Neural progenitor cell (in vitro differentiated cells): ENCODE results near the gene RLBP1. TPM values are rescaled to one million over a fixed set of nuclear protein-coding genes. Genes with fewer than 3 reads are reported as not detected.

Experiments used
- DNase-seq: peaks from one replicate; pipeline ENCODE4 v3.0.0-alpha.2; 2016; ENCODE audit warnings: low spot score
- H2AFZ ChIP-seq: fragments of 200-600 bp; sonication (generic); replicated peaks from 2 replicates; pipeline ENCODE4 v1.6.1; 2016; ENCODE audit warnings: antibody characterized with exemption
- H3F3A ChIP-seq: fragments of 200-600 bp; sonication (generic); 2 replicates; pipeline ENCODE4 v1.6.1; 2016; ENCODE audit warnings: antibody characterized with exemption, low read depth
- H3K27ac ChIP-seq: fragments of 200-600 bp; sonication (generic); 2 replicates; pipeline ENCODE4 v1.5.1; 2016; ENCODE audit warnings: mild to moderate bottlenecking
- H3K27me3 ChIP-seq: fragments of 200-600 bp; sonication (generic); 2 replicates; pipeline ENCODE4 v1.6.1; 2016; ENCODE audit warnings: mild to moderate bottlenecking, moderate library complexity
- H3K36me3 ChIP-seq: fragments of 200-600 bp; sonication (generic); 2 replicates; pipeline ENCODE4 v1.5.1; 2016
- H3K4me1 ChIP-seq: fragments of 200-600 bp; sonication (generic); 2 replicates; pipeline ENCODE4 v1.6.1; 2016; ENCODE audit warnings: mixed run types
- H3K4me2 ChIP-seq: fragments of 200-600 bp; sonication (generic); 2 replicates; pipeline ENCODE4 v1.6.1; 2016
- H3K4me3 ChIP-seq: fragments of 200-600 bp; sonication (generic); 2 replicates; pipeline ENCODE4 v1.5.1; 2016
- H3K79me2 ChIP-seq: fragments of 200-600 bp; sonication (generic); 2 replicates; pipeline ENCODE4 v1.6.1; 2016; ENCODE audit warnings: low read depth
- H3K9ac ChIP-seq: fragments of 200-600 bp; sonication (generic); 2 replicates; pipeline ENCODE4 v1.6.1; 2016
- H3K9me3 ChIP-seq: fragments of 200-600 bp; sonication (generic); 2 replicates; pipeline ENCODE4 v1.5.1; 2016; ENCODE audit warnings: low read depth
- H4K20me1 ChIP-seq: fragments of 200-600 bp; sonication (generic); 2 replicates; pipeline ENCODE4 v1.6.1; 2016; ENCODE audit warnings: low read depth
- H3K27ac Mint-ChIP-seq: 3 replicates; pipeline ENCODE4 v1.8.0; 2021; ENCODE audit warnings: mixed read lengths
- H3K27me3 Mint-ChIP-seq: 2 replicates; pipeline ENCODE4 v1.8.0; 2022; ENCODE audit warnings: low read depth, mild to moderate bottlenecking, inconsistent platforms, moderate library complexity, mixed read lengths; ENCODE audit not compliant: insufficient read depth
- H3K36me3 Mint-ChIP-seq: 3 replicates; pipeline ENCODE4 v1.8.0; 2021; ENCODE audit warnings: mixed read lengths
- H3K4me1 Mint-ChIP-seq: 3 replicates; pipeline ENCODE4 v1.8.0; 2021; ENCODE audit warnings: mixed read lengths
- H3K4me3 Mint-ChIP-seq: 3 replicates; pipeline ENCODE4 v1.8.0; 2021; ENCODE audit warnings: mild to moderate bottlenecking, moderate library complexity, mixed read lengths
- H3K9me3 Mint-ChIP-seq: 3 replicates; pipeline ENCODE4 v1.8.0; 2020; ENCODE audit warnings: mixed read lengths
- EZH2 ChIP-seq: fragments of 200-600 bp; sonication (generic); IDR thresholded peaks from 2 replicates; pipeline ENCODE4 v1.6.1; 2017; ENCODE audit warnings: antibody characterized with exemption, mild to moderate bottlenecking, moderate library complexity
- EZH2phosphoT487 ChIP-seq: fragments of 200-600 bp; sonication (generic); IDR thresholded peaks from 2 replicates; pipeline ENCODE4 v1.6.1; 2017; ENCODE audit warnings: antibody characterized with exemption
- total RNA-seq: library from RNA; depleted of rRNA; stranded (reverse); fragments of >200 nt; gene quantifications from 2 replicates; pipeline ENCODE4 v1.2.3, GENCODE V29; 2015; ENCODE audit warnings: low replicate concordance
- TF ChIP-seq, protein P1 (sequence below): fragments of 200-600 bp; sonication (generic); IDR thresholded peaks from 2 replicates; pipeline ENCODE4 v1.5.1; 2017; ENCODE audit warnings: antibody characterized with exemption, mild to moderate bottlenecking

The RLBP1 gene
- total RNA-seq, 1 donor from 2014 or later, result 2.6 TPM

- H3K4me3 ChIP-seq, result no peak overlapping the region
- DNase-seq, result no peak
- no peak overlapping the region for H3K4me2 ChIP-seq
- no peaks in the 10 kb centered on the region for H3K9me3 ChIP-seq
- H3K4me3 Mint-ChIP-seq, result no peak overlapping the region
- H3K36me3 ChIP-seq, result no peaks in the 10 kb centered on the region
- no peaks in the 10 kb centered on the region for H3F3A ChIP-seq
- H3K4me1 Mint-ChIP-seq, result no peaks in the 10 kb centered on the region
- no peak overlapping the region for H3K27ac Mint-ChIP-seq
- H3K9ac ChIP-seq, result no peak overlapping the region
- peaks cover 2% of the 10 kb centered on the region for H3K27me3 Mint-ChIP-seq
- TF ChIP-seq EZH2 (no peak), EZH2phosphoT487 (no peak)
- TF ChIP-seq, protein P1, sequence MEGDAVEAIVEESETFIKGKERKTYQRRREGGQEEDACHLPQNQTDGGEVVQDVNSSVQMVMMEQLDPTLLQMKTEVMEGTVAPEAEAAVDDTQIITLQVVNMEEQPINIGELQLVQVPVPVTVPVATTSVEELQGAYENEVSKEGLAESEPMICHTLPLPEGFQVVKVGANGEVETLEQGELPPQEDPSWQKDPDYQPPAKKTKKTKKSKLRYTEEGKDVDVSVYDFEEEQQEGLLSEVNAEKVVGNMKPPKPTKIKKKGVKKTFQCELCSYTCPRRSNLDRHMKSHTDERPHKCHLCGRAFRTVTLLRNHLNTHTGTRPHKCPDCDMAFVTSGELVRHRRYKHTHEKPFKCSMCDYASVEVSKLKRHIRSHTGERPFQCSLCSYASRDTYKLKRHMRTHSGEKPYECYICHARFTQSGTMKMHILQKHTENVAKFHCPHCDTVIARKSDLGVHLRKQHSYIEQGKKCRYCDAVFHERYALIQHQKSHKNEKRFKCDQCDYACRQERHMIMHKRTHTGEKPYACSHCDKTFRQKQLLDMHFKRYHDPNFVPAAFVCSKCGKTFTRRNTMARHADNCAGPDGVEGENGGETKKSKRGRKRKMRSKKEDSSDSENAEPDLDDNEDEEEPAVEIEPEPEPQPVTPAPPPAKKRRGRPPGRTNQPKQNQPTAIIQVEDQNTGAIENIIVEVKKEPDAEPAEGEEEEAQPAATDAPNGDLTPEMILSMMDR, result no peak
- no peak overlapping the region for H2AFZ ChIP-seq
- no peaks in the 10 kb centered on the region for H3K4me1 ChIP-seq
- no peaks in the 10 kb centered on the region for H4K20me1 ChIP-seq
- H3K27me3 ChIP-seq, result no peaks in the 10 kb centered on the region
- no peaks in the 10 kb centered on the region for H3K79me2 ChIP-seq
- peaks cover 8% of the 10 kb centered on the region for H3K36me3 Mint-ChIP-seq
- no peak overlapping the region for H3K27ac ChIP-seq
- no peaks in the 10 kb centered on the region for H3K9me3 Mint-ChIP-seq
Measured at GRCh38 chr15:89184357-89184756, 37.0 kb downstream of the RLBP1 start.

- Histone ChIP-seq H3K9ac (no peak overlapping the region), H3F3A (no peaks in the 10 kb centered on the region), H2AFZ (no peak overlapping the region), H3K4me3 (no peak overlapping the region), H3K4me1 (no peaks in the 10 kb centered on the region), H3K36me3 (no peaks in the 10 kb centered on the region), H3K79me2 (no peaks in the 10 kb centered on the region), H3K27ac (no peak overlapping the region), H3K9me3 (no peaks in the 10 kb centered on the region), H3K4me2 (no peak overlapping the region), H3K27me3 (no peaks in the 10 kb centered on the region), H4K20me1 (no peaks in the 10 kb centered on the region)
- Mint-ChIP-seq H3K27ac (no peak overlapping the region), H3K4me1 (peaks cover 8% of the 10 kb centered on the region), H3K9me3 (no peaks in the 10 kb centered on the region), H3K27me3 (peaks cover 5% of the 10 kb centered on the region), H3K4me3 (no peak overlapping the region), H3K36me3 (peaks cover 5% of the 10 kb centered on the region)
- TF ChIP-seq EZH2phosphoT487 (no peak), EZH2 (no peak)
- TF ChIP-seq, protein P1, result no peak
- DNase-seq, result no peak
Measured at GRCh38 chr15:89179966-89180875, 41.2 kb downstream of the RLBP1 start.

DNA sequence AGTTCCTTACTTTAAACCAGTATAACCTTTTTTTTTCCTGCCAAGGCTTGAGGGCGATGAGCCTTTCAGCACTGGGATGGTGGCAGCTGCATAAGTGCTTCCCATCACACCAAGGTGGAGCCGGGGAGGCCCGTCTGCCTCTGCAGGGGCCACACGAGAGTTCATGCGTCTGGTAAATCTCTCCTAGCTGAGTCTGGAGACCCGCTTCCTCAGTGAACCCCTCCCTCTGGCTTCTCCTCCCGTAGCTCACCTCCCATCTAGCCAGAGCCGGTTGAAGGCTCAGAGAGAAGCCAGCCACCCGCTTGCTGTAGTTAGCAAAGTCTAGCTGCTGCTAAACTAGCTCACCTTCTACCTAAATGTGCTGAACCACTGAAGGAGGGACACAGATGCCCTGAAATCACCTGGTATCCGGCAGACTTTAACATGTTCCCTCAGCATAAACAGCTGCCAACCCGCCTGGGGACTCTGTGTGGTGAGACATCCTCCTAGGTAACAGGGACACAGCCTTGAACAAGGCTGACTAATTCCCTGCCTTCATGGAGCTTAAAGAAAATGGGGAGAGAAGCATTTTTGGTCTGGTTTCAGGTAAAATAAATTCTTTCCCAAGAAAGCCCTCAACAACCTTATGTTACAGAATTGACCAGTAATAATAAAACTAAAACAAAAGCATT, 42.9 kb downstream of the RLBP1 start:
- Histone ChIP-seq H4K20me1 (no peaks in the 10 kb centered on the region), H3K9ac (no peak overlapping the region), H3K27me3 (no peaks in the 10 kb centered on the region), H3K4me3 (no peak overlapping the region), H3K36me3 (no peaks in the 10 kb centered on the region), H2AFZ (no peak overlapping the region), H3K79me2 (no peaks in the 10 kb centered on the region), H3K9me3 (no peaks in the 10 kb centered on the region), H3F3A (no peaks in the 10 kb centered on the region), H3K4me1 (no peaks in the 10 kb centered on the region), H3K4me2 (no peak overlapping the region), H3K27ac (no peak overlapping the region)
- Mint-ChIP-seq H3K36me3 (peaks cover 3% of the 10 kb centered on the region), H3K4me1 (peaks cover 8% of the 10 kb centered on the region), H3K9me3 (no peaks in the 10 kb centered on the region), H3K27ac (no peak overlapping the region), H3K27me3 (peaks cover 3% of the 10 kb centered on the region), H3K4me3 (no peak overlapping the region)
- no peak for DNase-seq
- TF ChIP-seq EZH2 (no peak), EZH2phosphoT487 (no peak)
- TF ChIP-seq, protein P1, result no peak
